Common myeloid progenitor, CD34-positive (primary cell): ENCODE data around the gene DRD2.

Source experiments
- CTCF ChIA-PET: fragments of 350-600 bp; sonication (Branson Sonifier 250); formaldehyde crosslinking; loops from one replicate; lab custom pipeline; 2021; ENCODE audit warnings: antibody characterized with exemption; lab: Charles Lee
- POLR2A ChIA-PET: fragments of 350-600 bp; sonication (Branson Sonifier 250); formaldehyde crosslinking; loops from one replicate; lab custom pipeline; 2021; ENCODE audit warnings: antibody characterized with exemption; lab: Charles Lee
- DNase-seq, 3 donors: peaks; one replicate each; pipeline versions ENCODE4 v3.0.0 to v3.0.0-alpha.2; 2013
- H3K27ac ChIP-seq, 2 experiments: 1 replicate in 1 of 2; 2 replicates in 1 of 2; pipeline ENCODE4 v1.7.0; 2013; ENCODE audit warnings: inconsistent platforms in 2 of 2, low read length in 2 of 2, mild to moderate bottlenecking in 2 of 2, low read depth in 1 of 2, moderate library complexity in 1 of 2; ENCODE audit not compliant: severe bottlenecking in 2 of 2, insufficient read depth in 1 of 2, poor library complexity in 1 of 2
- H3K27me3 ChIP-seq, 5 experiments: replicated peaks in 2 of 5; 1 replicate in 3 of 5; 2 replicates in 2 of 5; pipeline versions ENCODE4 v1.6.1 to v1.7.0; 2013; ENCODE audit warnings: low read length in 4 of 5, mild to moderate bottlenecking in 2 of 5, moderate library complexity in 2 of 5, inconsistent platforms in 1 of 5; ENCODE audit not compliant: insufficient read depth in 5 of 5, control insufficient read depth in 4 of 5
- H3K36me3 ChIP-seq, 4 experiments: 1 replicate in 2 of 4; 2 replicates in 2 of 4; pipeline versions ENCODE4 v1.6.1 to v1.7.0; 2013; ENCODE audit warnings: low read length in 3 of 4, control low read depth in 1 of 4, mild to moderate bottlenecking in 1 of 4; ENCODE audit not compliant: control insufficient read depth in 4 of 4, insufficient read depth in 4 of 4
- H3K4me1 ChIP-seq, 4 experiments: 1 replicate in 3 of 4; 2 replicates in 1 of 4; pipeline versions ENCODE4 v1.6.1 to v1.7.1; 2013; ENCODE audit warnings: low read length in 3 of 4, mild to moderate bottlenecking in 3 of 4, control low read depth in 1 of 4, inconsistent platforms in 1 of 4, moderate library complexity in 1 of 4; ENCODE audit not compliant: control insufficient read depth in 4 of 4, insufficient read depth in 4 of 4; ENCODE audit errors: control extremely low read depth in 1 of 4
- H3K4me3 ChIP-seq, 7 experiments: 1 replicate in 4 of 7; 2 replicates in 3 of 7; pipeline versions ENCODE4 v1.5.1 to v1.7.0; 2013; ENCODE audit warnings: mild to moderate bottlenecking in 7 of 7, low read length in 6 of 7, moderate library complexity in 6 of 7, inconsistent platforms in 2 of 7, low read depth in 2 of 7, control low read depth in 1 of 7; ENCODE audit not compliant: insufficient read depth in 4 of 7, control insufficient read depth in 1 of 7; ENCODE audit errors: extremely low read depth in 1 of 7
- H3K9me3 ChIP-seq, 5 experiments: 1 replicate in 4 of 5; 2 replicates in 1 of 5; pipeline versions ENCODE4 v1.6.1 to v1.7.1; 2013; ENCODE audit warnings: low read length in 4 of 5, mild to moderate bottlenecking in 2 of 5, inconsistent platforms in 1 of 5, low read depth in 1 of 5, moderate library complexity in 1 of 5; ENCODE audit not compliant: control insufficient read depth in 4 of 5, insufficient read depth in 2 of 5; ENCODE audit errors: control extremely low read depth in 1 of 5
- WGBS: methylation state at CpG from one replicate; pipeline ENCODE4 v1.1.5; 2013; ENCODE audit not compliant: insufficient coverage; 5-methylcytosine and 5-hydroxymethylcytosine counted together

Gene DRD2

GRCh38 chr11:113435190-113435968 is 39.8 kb downstream of the DRD2 start:
- CTCF ChIA-PET, result no interaction called here
- WGBS, result 100% methylated on average over 4 of the region's 8 CpGs
- POLR2A ChIA-PET, result interaction anchor here (0.6 kb wide), 1 partner anchor 850 kb away, joined by 4 read pairs; no protein-coding TSS in a partner anchor
- H3K27me3 ChIP-seq, result peaks cover 0 to 5% (median under 1%) of the 10 kb centered on the region in 5 experiments
- no peaks in the 10 kb centered on the region for H3K9me3 ChIP-seq
- H3K36me3 ChIP-seq, result no peaks in the 10 kb centered on the region
- H3K27ac ChIP-seq, result no peak overlapping the region
- no peak overlapping the region for H3K4me3 ChIP-seq
- no peaks in the 10 kb centered on the region for H3K4me1 ChIP-seq
- DNase-seq, result no peak

GRCh38 chr11:113431746-113432145 is 43.5 kb downstream of the DRD2 start:
- WGBS, result 100% methylated on average over 2 of the region's 4 CpGs
- DNase-seq, result no peak
- ChIA-PET CTCF (no interaction called here), POLR2A (no interaction called here)
- Histone ChIP-seq H3K9me3 (no peaks in the 10 kb centered on the region), H3K36me3 (no peaks in the 10 kb centered on the region), H3K4me1 (no peaks in the 10 kb centered on the region), H3K27ac (no peak overlapping the region), H3K27me3 (peaks cover 0 to 6% (median 0%) of the 10 kb centered on the region in 5 experiments), H3K4me3 (no peak overlapping the region)

GRCh38 chr11:113426686-113427085 is 48.5 kb downstream of the DRD2 start:
- no peak overlapping the region for H3K27ac ChIP-seq
- no peaks in the 10 kb centered on the region for H3K4me1 ChIP-seq
- H3K4me3 ChIP-seq, result no peak overlapping the region
- ChIA-PET POLR2A (no interaction called here), CTCF (interaction anchor here (1.5 kb wide), 1 partner anchor 105 kb away, joined by 3 read pairs; no protein-coding TSS in a partner anchor)
- 100% methylated on average over 3 of the region's 6 CpGs for WGBS
- peaks cover 0 to 6% (median 0%) of the 10 kb centered on the region in 5 experiments for H3K27me3 ChIP-seq
- H3K9me3 ChIP-seq, result no peaks in the 10 kb centered on the region
- DNase-seq, result no peak
- no peaks in the 10 kb centered on the region for H3K36me3 ChIP-seq

GRCh38 chr11:113420808-113421207 is 54.4 kb downstream of the DRD2 start:
- Histone ChIP-seq H3K9me3 (no peaks in the 10 kb centered on the region), H3K36me3 (no peaks in the 10 kb centered on the region), H3K27me3 (peaks cover 0 to 1% (median 0%) of the 10 kb centered on the region in 5 experiments), H3K27ac (no peak overlapping the region), H3K4me1 (no peaks in the 10 kb centered on the region), H3K4me3 (no peak overlapping the region)
- DNase-seq, result no peak
- ChIA-PET POLR2A (no interaction called here), CTCF (interaction anchor here (1.0 kb wide), 1 partner anchor 21 kb away, joined by 3 read pairs; no protein-coding TSS in a partner anchor)
- WGBS, result 88% methylated on average over 1 of the region's 2 CpGs

GRCh38 chr11:113419454-113420003 is 55.7 kb downstream of the DRD2 start:
- Histone ChIP-seq H3K27ac (no peak overlapping the region), H3K4me3 (no peak overlapping the region), H3K36me3 (no peaks in the 10 kb centered on the region), H3K4me1 (no peaks in the 10 kb centered on the region), H3K9me3 (no peaks in the 10 kb centered on the region), H3K27me3 (peaks cover 0 to 1% (median 0%) of the 10 kb centered on the region in 5 experiments)
- POLR2A ChIA-PET, result no interaction called here
- CTCF ChIA-PET, result no interaction called here
- WGBS, result 81% methylated on average over 10 of the region's 14 CpGs
- no peak for DNase-seq

- CTCF ChIA-PET, result no interaction called here
Measured at GRCh38 chr11:113417428-113417827, 57.8 kb downstream of the DRD2 start.

GRCh38 chr11:113415343-113415742 is 59.9 kb downstream of the DRD2 start:
- Histone ChIP-seq H3K9me3 (no peaks in the 10 kb centered on the region), H3K36me3 (no peaks in the 10 kb centered on the region), H3K4me1 (no peaks in the 10 kb centered on the region), H3K27me3 (peaks cover 0 to 1% (median 0%) of the 10 kb centered on the region in 5 experiments), H3K27ac (no peak overlapping the region), H3K4me3 (no peak overlapping the region)
- DNase-seq, result no peak
- ChIA-PET CTCF (no interaction called here), POLR2A (no interaction called here)
- WGBS, result 96% methylated on average over 11 of the region's 16 CpGs

More at GRCh38 chr11:113417428-113417827, 57.8 kb downstream of the DRD2 start:
- H3K9me3 ChIP-seq, result no peaks in the 10 kb centered on the region
- no peak for DNase-seq
- H3K4me3 ChIP-seq, result no peak overlapping the region
- POLR2A ChIA-PET, result no interaction called here
- no peaks in the 10 kb centered on the region for H3K4me1 ChIP-seq
- H3K36me3 ChIP-seq, result no peaks in the 10 kb centered on the region
- WGBS, result 94% methylated on average over 2 of the region's 2 CpGs
- H3K27me3 ChIP-seq, result peaks cover 0 to 1% (median 0%) of the 10 kb centered on the region in 5 experiments
- no peak overlapping the region for H3K27ac ChIP-seq
